ENCODE results near the gene ERP27. TPM values are rescaled to one million over a fixed set of nuclear protein-coding genes. Genes with fewer than 3 reads are reported as not detected.

ERP27 gene
- total and polyA plus RNA-seq, 2 of the 8 experiments (the other 6 are each of a cell fraction or from before 2014, with no cell fraction given): not detected

DNA sequence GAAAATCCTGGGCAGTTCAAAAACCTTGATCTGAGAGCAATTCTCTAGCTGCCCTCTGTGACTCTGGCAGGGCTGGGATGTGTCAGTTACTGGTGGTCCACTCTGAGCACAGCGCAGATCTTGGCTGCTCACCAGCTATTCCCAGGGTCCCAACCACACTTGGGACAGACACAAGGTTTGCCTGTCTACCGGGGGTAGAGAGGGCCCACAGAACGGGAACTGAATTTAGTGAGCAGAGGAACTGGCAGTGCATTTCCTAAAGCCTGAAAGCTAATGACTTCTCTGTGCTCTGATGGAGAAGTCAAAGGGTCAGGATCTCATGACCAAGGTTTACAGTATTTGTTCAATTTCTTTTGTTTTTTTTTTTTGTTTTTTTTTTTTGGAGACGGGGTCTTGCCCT is 37.1 kb upstream of the ERP27 start (continued):
- no peak for TF ChIP-seq NANOG (IDR thresholded peaks at IDR 0.05; ENCODE audit: insufficient read depth, low read depth, low read length, poor library complexity, severe bottlenecking)
- TF ChIP-seq, protein P1, sequence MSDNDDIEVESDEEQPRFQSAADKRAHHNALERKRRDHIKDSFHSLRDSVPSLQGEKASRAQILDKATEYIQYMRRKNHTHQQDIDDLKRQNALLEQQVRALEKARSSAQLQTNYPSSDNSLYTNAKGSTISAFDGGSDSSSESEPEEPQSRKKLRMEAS (IDR thresholded peaks at IDR 0.05): no peak
- TF ChIP-seq GABPA (IDR thresholded peaks at IDR 0.05; ENCODE audit: borderline replicate concordance, insufficient read depth, low read length): no peak

Measured in H1 (cell line).